MV-4-11 (cell line): ENCODE data around the gene SARS1.
"Not testable (repeated sequence)": the region's sequence is repeated elsewhere in the genome, so short reads cannot be mapped to it uniquely, and the experiment has no call there.

Experiments used
- DNase-seq: peaks from one replicate; lab custom pipeline; 2025; lab: John Stamatoyannopoulos, UW

Gene SARS1

GRCh38 chr1:109192433-109192832 lies 21.3 kb upstream of the SARS1 start:
- DNase-seq: no peak

GRCh38 chr1:109193653-109194590 lies 19.8 kb upstream of the SARS1 start:
- DNase-seq: peak; percentile 68

DNA sequence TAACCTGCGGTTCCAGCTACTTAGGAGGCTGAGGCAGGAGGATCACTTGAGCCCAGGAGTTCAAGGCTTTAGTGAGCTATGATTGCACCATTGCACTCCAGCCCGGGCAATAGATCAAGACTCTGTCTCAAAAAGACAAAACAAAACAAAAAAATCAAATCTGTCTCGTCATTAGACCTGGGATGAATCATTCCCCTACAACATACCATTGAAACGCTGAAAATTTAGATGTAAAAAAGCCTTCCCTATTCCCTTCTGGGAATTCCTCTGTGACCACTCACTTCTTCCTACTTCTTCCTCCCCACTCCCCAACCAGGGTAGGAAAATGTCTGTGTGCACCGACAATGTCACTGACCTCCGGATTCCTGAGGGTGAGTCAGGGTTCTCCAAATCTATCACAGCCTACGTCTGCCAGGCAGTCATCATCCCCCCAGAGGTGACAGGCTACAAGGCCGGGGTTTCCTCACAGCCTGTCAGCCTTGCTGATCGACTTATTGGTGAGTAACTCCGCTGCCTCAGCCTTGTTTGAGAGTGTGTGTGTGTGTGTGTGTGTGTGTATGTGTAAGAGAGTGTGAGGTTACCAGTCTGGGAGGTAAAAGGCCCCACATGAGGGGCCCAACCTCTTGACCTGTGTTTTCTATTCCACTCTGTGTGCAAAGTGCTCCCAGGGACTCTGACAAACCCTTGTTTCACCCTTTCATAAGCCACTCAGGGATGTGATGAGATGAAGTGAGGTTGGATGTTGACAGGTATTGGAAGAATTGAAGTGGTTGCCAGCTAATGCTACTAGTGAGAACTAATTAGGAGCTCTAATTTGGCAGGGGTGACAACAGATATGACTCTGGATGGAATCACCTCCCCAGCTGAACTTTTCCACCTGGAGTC lies 16.3 kb upstream of the SARS1 start:
- peak; percentile 31 for DNase-seq

- no peak for DNase-seq
These were observed 15.5 kb upstream of the SARS1 start for GRCh38 chr1:109198043-109198695.

DNA sequence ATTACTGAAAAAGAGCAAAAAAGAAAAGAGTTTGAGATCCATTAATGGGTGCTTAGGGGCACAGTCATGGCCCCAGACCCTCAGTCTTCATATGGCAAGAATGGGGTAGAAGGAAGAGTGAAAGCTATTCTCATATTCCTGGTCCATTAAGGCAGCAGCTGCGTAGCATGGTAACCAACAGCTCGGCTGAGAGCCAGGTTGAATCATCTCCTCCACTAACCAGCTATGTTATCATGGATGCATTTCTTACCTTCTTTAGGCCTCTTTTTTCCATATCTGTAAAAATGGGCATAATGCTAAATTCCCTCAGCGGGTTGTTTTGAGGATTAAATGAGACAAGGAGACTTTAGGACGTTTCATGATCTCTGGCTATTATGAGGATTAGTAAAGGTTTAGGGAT lies 15.0 kb upstream of the SARS1 start:
- DNase-seq: no peak

DNA sequence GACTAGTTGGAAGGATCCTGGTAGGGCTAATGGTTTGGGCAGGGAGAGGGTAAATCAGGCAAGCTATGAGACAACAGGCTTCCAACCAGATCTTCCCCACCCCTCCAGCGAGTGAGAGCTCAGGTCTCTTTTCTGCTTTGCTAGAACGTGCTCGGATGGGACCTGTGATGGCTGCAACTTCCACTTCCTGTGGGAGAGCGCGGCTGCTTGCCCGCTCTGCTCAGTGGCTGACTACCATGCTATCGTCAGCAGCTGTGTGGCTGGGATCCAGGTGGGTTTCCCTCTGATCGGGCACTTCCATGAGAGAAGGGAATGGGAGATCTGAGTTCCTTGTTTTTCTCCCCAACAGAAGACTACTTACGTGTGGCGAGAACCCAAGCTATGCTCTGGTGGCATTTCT lies 14.0 kb upstream of the SARS1 start:
- no peak for DNase-seq

DNA sequence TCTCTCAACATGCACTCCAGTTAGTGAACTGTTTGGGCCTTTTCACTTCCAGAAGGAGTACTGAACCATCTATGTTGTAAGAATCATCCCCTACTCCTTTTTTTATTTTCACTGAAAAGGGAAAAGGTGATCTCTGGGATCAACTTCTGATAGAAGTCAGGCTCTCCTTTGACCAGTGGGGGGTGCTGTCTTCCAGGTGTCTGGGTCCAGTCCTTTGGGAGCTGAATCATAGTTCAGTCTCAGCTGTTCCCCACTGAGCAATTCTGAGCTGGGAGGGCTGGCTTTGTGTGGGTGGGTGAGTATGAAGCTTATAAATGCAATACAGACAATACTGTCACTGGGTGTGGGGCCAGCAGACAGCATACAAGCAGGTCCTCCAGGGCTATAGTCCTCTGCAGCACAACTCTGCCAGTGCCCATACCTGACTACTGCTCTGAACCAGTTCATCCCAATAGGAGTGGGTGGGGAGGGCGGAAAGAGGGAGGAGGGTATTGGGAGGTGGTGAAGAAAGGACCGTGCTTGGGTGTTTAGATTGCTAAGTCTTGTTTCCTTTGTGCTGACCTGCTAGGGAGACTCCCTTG lies 12.5 kb upstream of the SARS1 start:
- DNase-seq: peak; percentile 31

GRCh38 chr1:109204484-109204883 lies 9.2 kb upstream of the SARS1 start:
- peak; percentile 51 for DNase-seq

DNA sequence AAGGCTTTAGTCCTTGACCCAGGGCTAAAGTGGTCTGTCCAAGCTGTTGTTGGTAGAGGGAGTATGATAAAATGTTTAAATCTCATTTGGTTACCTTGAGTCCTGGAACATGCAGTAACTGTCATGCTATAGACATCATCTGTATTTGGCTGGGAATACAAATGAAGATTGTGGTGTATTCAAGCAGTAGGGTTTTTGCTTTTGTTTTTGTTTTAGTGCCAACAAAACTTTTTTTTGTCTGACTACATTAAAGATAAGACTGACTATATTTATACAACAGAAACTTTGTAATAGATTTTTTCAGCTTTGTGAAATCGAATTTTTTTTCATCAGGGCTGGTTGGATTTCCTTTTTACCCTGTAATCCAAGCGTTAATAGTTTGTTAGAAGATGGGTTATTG lies 7.4 kb upstream of the SARS1 start:
- no peak for DNase-seq

DNA sequence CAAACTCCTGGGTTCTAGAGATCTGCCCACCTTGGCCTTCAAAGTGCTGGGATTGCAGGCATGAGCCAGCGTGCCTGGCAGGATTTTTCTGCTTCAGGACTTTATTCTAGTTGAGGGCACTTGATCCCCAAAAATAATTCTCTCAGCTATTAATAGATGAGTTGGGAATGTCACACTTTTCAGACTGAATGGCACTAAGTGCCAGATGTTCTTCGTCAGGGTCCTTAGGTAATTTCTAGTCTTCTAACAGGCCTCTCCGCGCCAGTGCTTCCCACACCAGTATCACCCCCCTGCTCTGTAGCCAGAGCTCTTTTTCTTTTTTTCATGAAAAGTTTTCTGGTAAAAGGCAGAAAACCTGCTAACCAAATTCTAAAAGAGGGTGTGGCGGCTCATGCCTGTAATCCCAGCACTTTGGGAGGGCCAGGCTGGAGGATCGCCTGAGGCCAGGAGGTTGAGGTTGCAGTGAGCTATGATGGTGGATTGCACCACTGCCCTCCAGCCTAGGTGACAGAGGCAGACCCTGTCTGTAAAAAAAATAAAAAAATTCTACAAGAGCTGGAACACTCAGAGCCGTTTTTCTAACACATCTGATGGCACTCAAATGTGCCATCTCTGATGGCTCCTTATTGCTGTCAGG lies 6.1 kb upstream of the SARS1 start:
- no peak for DNase-seq

GRCh38 chr1:109208394-109208793 lies 5.3 kb upstream of the SARS1 start:
- DNase-seq: no peak

GRCh38 chr1:109208836-109209463 lies 4.8 kb upstream of the SARS1 start:
- DNase-seq: no peak

DNA sequence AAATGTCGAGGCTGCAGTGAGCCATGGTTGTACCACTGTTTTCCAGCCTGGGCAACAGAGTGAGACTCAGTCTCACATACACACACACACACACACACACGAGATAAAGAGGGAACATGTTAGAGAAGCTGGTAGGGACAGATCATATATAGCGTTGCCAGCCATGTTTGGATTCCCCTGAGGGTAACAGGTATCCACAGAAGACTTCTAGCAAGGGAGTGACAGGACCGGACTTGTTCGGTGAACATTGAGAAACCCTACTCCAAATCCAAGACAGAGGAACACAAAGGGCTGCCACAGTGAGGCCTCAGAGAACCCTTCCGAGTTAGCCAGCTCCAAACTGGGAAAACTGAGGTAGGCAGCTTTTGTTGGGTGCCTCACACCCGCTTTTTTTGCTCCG lies 3.7 kb upstream of the SARS1 start:
- no peak for DNase-seq

GRCh38 chr1:109213345-109213823 lies 334 bp upstream of the SARS1 start:
- no peak for DNase-seq

GRCh38 chr1:109214695-109215623 lies 1.2 kb downstream of the SARS1 start:
- DNase-seq: peak; percentile 60

DNA sequence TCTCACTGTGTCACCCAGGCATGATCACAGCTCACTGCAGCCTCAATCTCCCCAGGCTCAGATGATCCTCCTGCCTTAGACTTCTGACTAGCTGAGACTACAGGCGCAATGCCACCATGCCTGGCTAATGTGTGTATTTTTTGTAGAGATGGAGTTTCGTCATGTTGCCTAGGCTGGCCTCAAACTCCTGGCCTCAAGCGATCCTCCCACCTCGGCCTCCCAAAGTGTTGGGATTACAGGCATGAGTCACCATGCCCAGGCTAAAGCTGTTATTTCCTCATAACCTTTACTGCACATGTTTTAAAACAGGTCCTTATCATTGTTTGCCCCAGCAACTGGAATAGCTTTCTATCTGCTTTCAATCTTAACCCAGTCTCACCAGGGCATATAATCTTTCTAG lies 2.9 kb downstream of the SARS1 start:
- DNase-seq: peak; percentile 23

DNA sequence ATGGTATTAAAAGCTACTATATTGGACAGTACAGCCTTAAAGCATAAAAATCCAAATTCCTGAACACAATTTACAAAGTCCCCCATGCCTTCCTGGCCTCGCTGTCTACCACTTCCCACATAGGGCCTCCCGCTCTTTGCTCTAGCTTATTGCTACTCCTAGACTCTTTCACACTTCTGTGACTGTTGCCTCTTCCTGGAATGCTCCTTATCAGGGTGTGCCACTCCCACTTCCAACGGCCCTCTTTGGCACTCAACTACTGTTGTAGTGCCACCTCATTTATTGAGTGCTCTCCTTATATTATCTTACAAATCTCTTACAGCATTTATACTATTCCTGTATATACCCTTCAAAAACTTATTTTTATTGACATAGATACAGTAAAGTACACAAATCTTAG lies 4.8 kb downstream of the SARS1 start:
- no peak for DNase-seq

GRCh38 chr1:109221201-109221600 lies 7.5 kb downstream of the SARS1 start:
- DNase-seq: not testable (repeated sequence)

DNA sequence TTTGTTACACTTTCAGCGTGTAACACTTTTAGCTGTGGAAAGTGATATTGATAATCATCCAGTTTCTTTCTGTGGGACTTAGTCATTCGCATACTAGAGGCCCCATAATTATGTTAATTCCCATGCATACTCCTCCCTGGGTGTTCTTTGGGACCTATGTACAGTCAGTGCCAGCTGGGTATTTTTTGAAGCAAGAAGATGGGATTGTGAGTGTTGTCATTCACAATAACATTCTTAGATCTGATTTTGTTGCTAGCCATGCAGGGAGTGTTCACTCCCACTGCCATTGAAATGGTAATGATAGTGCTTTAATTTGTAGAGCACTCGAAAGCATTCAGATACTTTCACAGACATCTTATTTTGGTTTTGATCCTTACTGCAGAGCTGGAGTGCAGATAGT lies 11.6 kb downstream of the SARS1 start:
- no peak for DNase-seq
